ENCODE measurements around the gene SLC25A42.

SLC25A42 gene

DNA sequence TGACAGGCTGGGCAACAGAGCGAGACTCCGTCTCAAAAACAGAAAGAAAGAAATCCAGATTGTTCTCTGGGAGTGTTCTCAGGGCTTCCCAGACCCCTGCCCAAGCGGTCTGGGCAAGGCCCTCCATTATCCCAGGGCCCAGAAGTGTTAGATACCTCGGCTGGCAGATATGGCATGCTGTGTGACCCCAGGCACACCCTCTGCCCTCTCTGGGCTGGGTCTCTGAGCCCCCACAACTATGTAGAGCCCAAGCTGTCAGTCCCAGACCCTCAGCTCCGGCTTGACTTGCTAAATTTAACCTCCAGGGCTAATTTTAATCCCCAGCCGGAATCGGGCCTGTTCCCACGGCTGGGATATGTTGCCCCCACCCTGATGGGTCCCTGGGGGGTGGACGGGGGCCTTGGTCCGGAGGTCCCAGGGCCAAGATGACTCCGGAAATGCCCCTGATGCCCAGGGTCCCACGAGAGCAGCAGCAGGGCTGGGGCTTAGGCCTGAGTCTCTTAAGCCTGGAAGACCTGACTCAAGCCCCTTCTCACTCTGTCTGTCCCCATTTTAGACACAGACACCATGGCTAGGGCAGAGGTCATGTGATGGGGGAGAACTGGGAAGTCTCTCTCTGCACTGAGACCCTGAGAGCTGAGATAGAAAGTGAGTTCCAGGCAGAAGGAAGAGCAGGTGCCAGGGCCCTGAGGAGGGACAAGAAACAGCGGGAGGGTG lies 89.0 kb downstream of the SLC25A42 start:
- ChIA-PET POLR2A (ENCODE audit: low non-redundant PET) (no interaction called here), CTCF (no interaction called here)
- H3K27ac ChIP-seq: no peak overlapping the region
- no peak for TF ChIP-seq CTCF (conservative IDR thresholded peaks at IDR 0.05; ENCODE audit: low read depth)
- DNase-seq (ENCODE audit: low spot score): no peak

- ChIA-PET CTCF (no interaction called here), POLR2A (ENCODE audit: low non-redundant PET) (no interaction called here)
- TF ChIP-seq CTCF (conservative IDR thresholded peaks at IDR 0.05; ENCODE audit: low read depth): no peak
- DNase-seq (ENCODE audit: low spot score): no peak
- H3K27ac ChIP-seq: no peak overlapping the region
Observed at GRCh38 chr19:19154768-19155494, 91.1 kb downstream of the SLC25A42 start.

DNA sequence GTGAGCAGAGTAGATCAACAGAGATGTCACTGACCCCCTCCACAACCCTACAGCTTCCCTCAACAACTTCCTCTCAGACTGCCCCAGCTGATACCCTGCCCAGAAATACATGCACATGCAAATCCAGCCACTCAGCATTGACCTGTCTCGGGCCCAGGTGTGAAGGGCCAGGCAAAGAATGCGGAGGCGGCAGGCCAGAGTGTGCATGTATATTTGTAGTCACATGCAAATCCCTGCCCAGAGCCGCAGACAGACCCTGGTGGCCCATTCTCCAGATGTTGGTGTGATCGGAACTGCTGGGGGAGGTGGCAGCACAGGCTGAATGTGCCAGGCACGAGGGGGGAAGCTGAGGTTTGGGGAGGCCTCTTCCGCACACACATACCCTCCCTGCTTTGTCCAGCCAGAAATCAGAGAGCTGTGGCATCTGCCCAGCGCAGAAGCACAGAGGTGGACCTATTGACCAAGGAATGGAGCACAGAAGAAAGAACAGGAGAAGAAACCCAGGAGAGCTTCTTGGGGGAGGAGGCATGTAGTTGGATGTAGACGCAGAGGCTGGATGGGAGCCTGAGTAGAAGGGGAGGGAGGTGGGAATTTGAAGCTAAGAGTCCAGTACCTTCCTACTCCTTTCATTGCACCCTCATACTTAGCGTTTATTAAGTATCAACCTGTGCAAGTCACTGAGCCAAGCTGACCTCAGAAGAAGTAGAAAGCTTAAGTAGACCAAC lies 91.9 kb downstream of the SLC25A42 start:
- ChIA-PET POLR2A (ENCODE audit: low non-redundant PET) (interaction anchor here (1.1 kb wide), 1 partner anchor 8 kb away, joined by 3 read pairs; no protein-coding TSS in a partner anchor), CTCF (interaction anchor here (1.4 kb wide), 1 partner anchor 9 kb away, joined by 7 read pairs; no protein-coding TSS in a partner anchor)
- no peak for DNase-seq (ENCODE audit: low spot score)
- TF ChIP-seq CTCF (conservative IDR thresholded peaks at IDR 0.05; ENCODE audit: low read depth): no peak
- no peak overlapping the region for H3K27ac ChIP-seq

GRCh38 chr19:19157808-19158207 lies 94.0 kb downstream of the SLC25A42 start:
- ChIA-PET CTCF (interaction anchor here (0.6 to 2.2 kb wide), 2 partner anchors 8 to 12 kb away, joined by 3 to 10 read pairs; no protein-coding TSS in a partner anchor), POLR2A (ENCODE audit: low non-redundant PET) (no interaction called here)
- DNase-seq (ENCODE audit: low spot score): no peak
- no peak for TF ChIP-seq CTCF (conservative IDR thresholded peaks at IDR 0.05; ENCODE audit: low read depth)
- no peak overlapping the region for H3K27ac ChIP-seq

DNA sequence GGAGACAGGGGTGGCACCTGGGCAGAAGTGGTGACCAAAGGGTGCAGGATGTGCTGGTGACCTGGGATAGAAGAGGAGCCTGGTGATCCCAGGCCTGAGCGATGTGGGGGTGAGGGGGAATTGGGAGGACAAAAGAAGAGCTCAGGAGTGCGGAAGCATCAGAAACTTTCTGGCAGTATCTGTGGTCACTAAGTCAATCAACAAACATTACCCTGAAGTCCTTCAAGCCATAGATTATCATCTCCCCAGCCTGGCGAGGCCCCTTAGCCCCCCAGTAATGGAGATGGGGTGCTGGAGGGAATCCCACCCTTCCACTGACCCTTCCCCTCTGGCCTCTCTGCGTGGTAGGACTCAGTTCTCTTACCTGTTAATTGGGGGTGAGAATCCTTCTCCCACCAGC lies 95.7 kb downstream of the SLC25A42 start:
- no peak for TF ChIP-seq CTCF (conservative IDR thresholded peaks at IDR 0.05; ENCODE audit: low read depth)
- DNase-seq (ENCODE audit: low spot score): no peak
- ChIA-PET POLR2A (ENCODE audit: low non-redundant PET) (no interaction called here), CTCF (interaction anchor here (2.2 kb wide), 1 partner anchor 14 kb away, joined by 10 read pairs; no protein-coding TSS in a partner anchor)
- no peak overlapping the region for H3K27ac ChIP-seq

GRCh38 chr19:19160461-19161035 lies 96.8 kb downstream of the SLC25A42 start:
- no peak overlapping the region for H3K27ac ChIP-seq
- no peak for TF ChIP-seq CTCF (conservative IDR thresholded peaks at IDR 0.05; ENCODE audit: low read depth)
- no peak for DNase-seq (ENCODE audit: low spot score)
- ChIA-PET POLR2A (ENCODE audit: low non-redundant PET) (no interaction called here), CTCF (interaction anchor here (0.8 kb wide), 1 partner anchor 14 kb away, joined by 4 read pairs; no protein-coding TSS in a partner anchor)
